H1 (cell line): ENCODE results near the gene EML4. TPM values are rescaled to one million over a fixed set of nuclear protein-coding genes. Genes with fewer than 3 reads are reported as not detected.

Experiments
- CTCF ChIA-PET: fragments of 300-600 bp; sonication (Branson Sonifier 250); formaldehyde crosslinking; loops from one replicate; lab custom pipeline; 2021; ENCODE audit not compliant: partially characterized antibody; lab: Charles Lee
- POLR2A ChIA-PET: fragments of 300-600 bp; sonication (Branson Sonifier 250); formaldehyde crosslinking; loops from one replicate; lab custom pipeline; 2021; ENCODE audit warnings: inconsistent platforms; ENCODE audit not compliant: partially characterized antibody; lab: Charles Lee
- DNase-seq, 2 experiments: peaks; one replicate each; pipeline versions ENCODE4 v3.0.0 to v3.0.0-alpha.2; 2010 to 2022; ENCODE audit warnings: low spot score in 2 of 2, low read depth in 1 of 2, mixed read lengths in 1 of 2
- FAIRE-seq: peaks from 2 replicates; lab custom pipeline; 2011; peaks lifted over from hg19 to GRCh38; lab: Jason Lieb, UNC
- H2AFZ ChIP-seq: 2 replicates; pipeline ENCODE4 v1.8.1; 2012; ENCODE audit warnings: low read length, inconsistent platforms
- H2AK5ac ChIP-seq: 2 replicates; pipeline ENCODE4 v1.6.1; 2013; ENCODE audit warnings: low read depth, low read length
- H2BK120ac ChIP-seq: replicated peaks from 2 replicates; pipeline ENCODE3; 2013; ENCODE audit warnings: low read depth, low read length, inconsistent platforms
- H2BK12ac ChIP-seq: 2 replicates; pipeline ENCODE4 v1.6.1; 2013; ENCODE audit warnings: low read depth, low read length
- H2BK15ac ChIP-seq: 2 replicates; pipeline ENCODE4 v1.6.1; 2013; ENCODE audit warnings: low read length
- H2BK20ac ChIP-seq: 2 replicates; pipeline ENCODE4 v1.6.1; 2013; ENCODE audit warnings: low read length
- H2BK5ac ChIP-seq: 2 replicates; pipeline ENCODE4 v1.6.1; 2013; ENCODE audit warnings: low read depth, low read length
- H3K14ac ChIP-seq: 2 replicates; pipeline ENCODE4 v1.6.1; 2013; ENCODE audit warnings: inconsistent platforms; ENCODE audit not compliant: insufficient read length
- H3K18ac ChIP-seq: 2 replicates; pipeline ENCODE4 v1.6.1; 2013; ENCODE audit warnings: low read length; ENCODE audit errors: extremely low read depth
- H3K23ac ChIP-seq: 2 replicates; pipeline ENCODE4 v1.6.1; 2013; ENCODE audit warnings: inconsistent platforms; ENCODE audit not compliant: insufficient read length
- H3K23me2 ChIP-seq: 2 replicates; pipeline ENCODE4 v1.6.1; 2013; ENCODE audit warnings: low read depth, low read length
- H3K27ac ChIP-seq: 2 replicates; pipeline ENCODE4 v1.6.1; 2011; ENCODE audit warnings: low read depth, low read length, inconsistent platforms
- H3K27me3 ChIP-seq, 4 experiments: replicated peaks in 1 of 4; 1 replicate in 1 of 4; 2 replicates in 3 of 4; pipeline versions ENCODE4 v1.6.1 to v1.8.1; 2011 to 2013; ENCODE audit warnings: low read length in 3 of 4, mild to moderate bottlenecking in 3 of 4, inconsistent platforms in 2 of 4, mixed read lengths in 2 of 4, moderate library complexity in 1 of 4; ENCODE audit not compliant: control insufficient read depth in 3 of 4, insufficient read depth in 3 of 4; ENCODE audit errors: extremely low read depth in 1 of 4
- H3K36me3 ChIP-seq, 4 experiments: 2 replicates each; pipeline versions ENCODE4 v1.6.1 to v1.8.1; 2011 to 2013; ENCODE audit warnings: mild to moderate bottlenecking in 4 of 4, low read length in 3 of 4, moderate library complexity in 2 of 4, control low read depth in 1 of 4, inconsistent platforms in 1 of 4; ENCODE audit not compliant: insufficient read depth in 4 of 4, control insufficient read depth in 2 of 4
- H3K4ac ChIP-seq: replicated peaks from 2 replicates; pipeline ENCODE3; 2013; ENCODE audit warnings: low read length, low read depth, mixed read lengths, inconsistent platforms; ENCODE audit not compliant: insufficient read length
- H3K4me1 ChIP-seq, 4 experiments: replicated peaks in 1 of 4; 1 replicate in 1 of 4; 2 replicates in 3 of 4; pipeline versions ENCODE4 v1.6.1 to v1.8.1; 2011 to 2013; ENCODE audit warnings: low read length in 3 of 4, inconsistent platforms in 2 of 4, mixed read lengths in 1 of 4; ENCODE audit not compliant: insufficient read depth in 4 of 4, control insufficient read depth in 3 of 4
- H3K4me2 ChIP-seq, 2 experiments: 2 replicates each; pipeline versions ENCODE4 v1.6.1 to v1.8.1; 2011 to 2013; ENCODE audit warnings: low read depth in 2 of 2, low read length in 2 of 2, control low read depth in 1 of 2, inconsistent platforms in 1 of 2, mild to moderate bottlenecking in 1 of 2; ENCODE audit not compliant: insufficient read depth in 1 of 2
- H3K4me3 ChIP-seq, 4 experiments: fragments of 200-600, 300-600 bp in 1 of 4; sonication (generic), shearing (Covaris generic), sonication (Bioruptor Twin) in 1 of 4; 2 replicates each; pipeline versions ENCODE4 v1.5.1 to v1.8.1; 2011 to 2016; ENCODE audit warnings: low read length in 4 of 4, low read depth in 3 of 4, control low read depth in 2 of 4, inconsistent platforms in 2 of 4, mild to moderate bottlenecking in 2 of 4, mixed read lengths in 1 of 4, moderate library complexity in 1 of 4; ENCODE audit not compliant: insufficient read depth in 2 of 4; ENCODE audit errors: extremely low read depth in 1 of 4
- H3K56ac ChIP-seq: replicated peaks from 2 replicates; pipeline ENCODE3; 2013; ENCODE audit warnings: low read depth, mild to moderate bottlenecking, mixed read lengths, low read length, inconsistent platforms; ENCODE audit not compliant: insufficient read length
- H3K79me1 ChIP-seq: 2 replicates; pipeline ENCODE4 v1.6.1; 2013; ENCODE audit warnings: low read depth, low read length, control low read depth
- H3K79me2 ChIP-seq, 2 experiments: 2 replicates each; pipeline versions ENCODE4 v1.6.1 to v1.8.1; 2012 to 2013; ENCODE audit warnings: low read length in 2 of 2, mild to moderate bottlenecking in 2 of 2, inconsistent platforms in 1 of 2; ENCODE audit not compliant: insufficient read depth in 2 of 2, control insufficient read depth in 1 of 2
- H3K9ac ChIP-seq, 4 experiments: replicated peaks in 1 of 4; 1 replicate in 1 of 4; 2 replicates in 3 of 4; pipeline versions ENCODE4 v1.6.1 to v1.8.1; 2011 to 2013; ENCODE audit warnings: low read depth in 3 of 4, low read length in 3 of 4, control low read depth in 2 of 4, mild to moderate bottlenecking in 2 of 4, moderate library complexity in 2 of 4, inconsistent platforms in 1 of 4; ENCODE audit errors: extremely low read depth in 1 of 4
- H3K9me3 ChIP-seq, 2 experiments: 2 replicates each; pipeline versions ENCODE4 v1.6.1 to v1.8.1; 2012 to 2013; ENCODE audit warnings: mild to moderate bottlenecking in 2 of 2, moderate library complexity in 2 of 2, control low read depth in 1 of 2, inconsistent platforms in 1 of 2, low read depth in 1 of 2, low read length in 1 of 2, mixed read lengths in 1 of 2; ENCODE audit not compliant: insufficient read depth in 2 of 2
- H4K20me1 ChIP-seq, 2 experiments: replicated peaks in 1 of 2; 2 replicates each; pipeline versions ENCODE3 to v1.8.1; 2011 to 2013; ENCODE audit warnings: inconsistent platforms in 2 of 2, low read length in 2 of 2, mild to moderate bottlenecking in 1 of 2; ENCODE audit not compliant: insufficient read depth in 2 of 2, control insufficient read depth in 1 of 2
- H4K5ac ChIP-seq: 2 replicates; pipeline ENCODE4 v1.6.1; 2013; ENCODE audit warnings: low read length, low read depth, mixed read lengths, inconsistent platforms; ENCODE audit not compliant: insufficient read length
- H4K8ac ChIP-seq: 2 replicates; pipeline ENCODE4 v1.8.0; 2013; ENCODE audit warnings: mild to moderate bottlenecking, moderate library complexity, low read length, inconsistent platforms; ENCODE audit not compliant: insufficient read depth; ENCODE audit errors: extremely low read depth
- H4K91ac ChIP-seq: replicated peaks from 2 replicates; pipeline ENCODE3; 2013; ENCODE audit warnings: low read length, mixed read lengths, inconsistent platforms; ENCODE audit not compliant: insufficient read length
- EGR1 ChIP-seq: IDR thresholded peaks from 2 replicates; pipeline ENCODE4 v1.6.1; 2011; ENCODE audit warnings: low read depth, low read length, borderline replicate concordance
- GABPA ChIP-seq: IDR thresholded peaks from 2 replicates; pipeline ENCODE4 v1.6.1; 2011; ENCODE audit warnings: mild to moderate bottlenecking, low read length, moderate library complexity, borderline replicate concordance; ENCODE audit not compliant: insufficient read depth
- JUND ChIP-seq: IDR thresholded peaks from 2 replicates; pipeline ENCODE4 v1.6.1; 2011; ENCODE audit warnings: mild to moderate bottlenecking, improper control_type of control experiment, low read length
- KDM5A ChIP-seq: fragments of 200-600 bp; IDR thresholded peaks from 2 replicates; pipeline ENCODE4 v1.7.1; 2012; ENCODE audit warnings: mild to moderate bottlenecking, low read length, inconsistent platforms, mixed read lengths
- NANOG ChIP-seq: IDR thresholded peaks from 2 replicates; pipeline ENCODE4 v1.6.1; 2011; ENCODE audit warnings: low read length, low read depth, mild to moderate bottlenecking, inconsistent platforms; ENCODE audit not compliant: insufficient read depth, poor library complexity, severe bottlenecking
- NRF1 ChIP-seq: IDR thresholded peaks from 2 replicates; pipeline ENCODE4 v1.6.1; 2011; ENCODE audit warnings: mild to moderate bottlenecking, low read depth, low read length, improper control_type of control experiment
- SP1 ChIP-seq: IDR thresholded peaks from 2 replicates; pipeline ENCODE4 v1.6.1; 2011; ENCODE audit warnings: low read depth, low read length
- SP2 ChIP-seq: IDR thresholded peaks from 2 replicates; pipeline ENCODE4 v1.6.1; 2012; ENCODE audit warnings: mild to moderate bottlenecking, low read length, inconsistent platforms
- TAF7 ChIP-seq: optimal IDR thresholded peaks from 2 replicates; pipeline ENCODE3; 2011; ENCODE audit warnings: low read depth, mild to moderate bottlenecking, inconsistent platforms, low read length, moderate library complexity, borderline replicate concordance
- YY1 ChIP-seq: IDR thresholded peaks from 2 replicates; pipeline ENCODE4 v1.6.1; 2011; ENCODE audit warnings: low read depth, mild to moderate bottlenecking, low read length
- WGBS, 2 experiments: shearing (Covaris generic) in 1 of 2; methylation state at CpG; one replicate each; pipeline versions ENCODE4 v1.1.6 to v1.1.7; 2013 to 2015; ENCODE audit warnings: low lambda C conversion rate in 2 of 2, mixed read lengths in 2 of 2, inconsistent platforms in 1 of 2, low coverage in 1 of 2, missing lambda C conversion rate in 1 of 2; ENCODE audit not compliant: insufficient replicate concordance in 2 of 2, insufficient coverage in 1 of 2, insufficient read length in 1 of 2; ENCODE audit errors: extremely low coverage in 1 of 2, missing lambda C conversion rate in 1 of 2; 5-methylcytosine and 5-hydroxymethylcytosine counted together
- polyA plus RNA-seq, 7 experiments: library from polyadenylated mRNA; depleted of rRNA in 3 of 7; stranded (reverse) in 5 of 7; unstranded in 2 of 7; fragments of >200 nt in 5 of 7; fragments of 200-250 nt in 2 of 7; gene quantifications; 1 replicate in 5 of 7; 2 replicates in 1 of 7; 4 replicates in 1 of 7; pipeline versions ENCODE4 v1.2.1 to v1.2.3, GENCODE V29; 2011 to 2013; ENCODE audit warnings: missing spikeins in 2 of 7, mixed read lengths in 2 of 7
- total RNA-seq: library from RNA; stranded (reverse); fragmentation: NEBNext Ultra II Directional; extraction: Animal tissue kit (Norgen Biotek cat#: 25700); gene quantifications from 2 replicates; pipeline ENCODE4 v1.2.1, GENCODE V29; 2021
- TF ChIP-seq, protein P1 (sequence below): IDR thresholded peaks from 2 replicates; pipeline ENCODE4 v1.6.1; 2012; ENCODE audit warnings: inconsistent platforms
- TF ChIP-seq, protein P2 (sequence below), 3 experiments: IDR thresholded peaks; 1 replicate in 2 of 3; 2 replicates in 1 of 3; pipeline versions ENCODE4 v1.5.1 to v1.6.1; 2011; ENCODE audit warnings: low read length in 3 of 3, mild to moderate bottlenecking in 3 of 3, inconsistent platforms in 2 of 3, low read depth in 1 of 3, moderate library complexity in 1 of 3; ENCODE audit not compliant: insufficient read depth in 1 of 3; ENCODE audit errors: control extremely low read depth in 1 of 3

EML4 gene
- total and polyA plus RNA-seq, 2 of the 8 experiments (the other 6 are each of a cell fraction or from before 2014, with no cell fraction given): 50.1 to 104 TPM

DNA sequence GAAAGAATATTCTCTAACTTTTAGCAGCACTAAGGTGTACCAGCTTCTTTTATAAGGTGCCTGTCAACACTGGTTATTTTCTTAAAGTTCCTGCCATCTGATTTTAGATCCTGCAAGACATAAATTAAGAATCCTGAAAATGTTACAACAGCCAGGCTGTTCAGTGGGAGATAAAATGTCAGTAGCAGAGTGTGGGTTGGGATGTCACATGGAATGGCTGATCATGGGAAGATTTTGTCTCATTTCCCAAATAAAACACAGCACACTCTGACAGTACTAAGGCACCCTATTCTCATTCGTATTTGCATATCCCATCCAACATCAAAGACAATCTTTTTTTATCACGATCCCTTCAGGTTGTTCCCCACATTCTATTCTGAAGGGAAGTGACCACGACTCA, 194.3 kb downstream of the EML4 start:
- no peak overlapping the region for H3K23ac ChIP-seq
- H3K27ac ChIP-seq: no peak overlapping the region
- no peaks in the 10 kb centered on the region for H3K36me3 ChIP-seq
- H3K79me1 ChIP-seq: no peaks in the 10 kb centered on the region; the same call in 1 of the 2 replicates
- H2BK5ac ChIP-seq: no peak overlapping the region
- H3K4me3 ChIP-seq: no peak overlapping the region
- no peak overlapping the region for H2AFZ ChIP-seq
- ChIA-PET CTCF (interaction anchor here (0.7 to 1.7 kb wide), 2 partner anchors 9 to 188 kb away, joined by 3 to 7 read pairs; no protein-coding TSS in a partner anchor), POLR2A (no interaction called here)
- H3K4me1 ChIP-seq: peaks cover 0 to 6% (median 2%) of the 10 kb centered on the region in 4 experiments; a peak in 3 of 7 replicates
- no peak overlapping the region for H2BK20ac ChIP-seq
- no peak overlapping the region for H3K56ac ChIP-seq
- H4K5ac ChIP-seq: no peak overlapping the region
- no peak overlapping the region for H3K18ac ChIP-seq
- H3K9ac ChIP-seq: no peak overlapping the region
- no peaks in the 10 kb centered on the region for H3K27me3 ChIP-seq
- no peak overlapping the region for H2BK15ac ChIP-seq
- no peak overlapping the region for H3K4me2 ChIP-seq
- H3K14ac ChIP-seq: no peak overlapping the region
- no peaks in the 10 kb centered on the region for H3K9me3 ChIP-seq
- peaks cover 0 to 11% of the 10 kb centered on the region in 2 experiments for H4K20me1 ChIP-seq
- H2BK120ac ChIP-seq: no peak overlapping the region
- FAIRE-seq (no peak), DNase-seq (no peak)
- no peak overlapping the region for H2AK5ac ChIP-seq
- H2BK12ac ChIP-seq: no peak overlapping the region
- H3K23me2 ChIP-seq: peaks cover 6% of the 10 kb centered on the region
- peaks cover 16 to 25% of the 10 kb centered on the region in 2 experiments for H3K79me2 ChIP-seq
- no peak overlapping the region for H4K91ac ChIP-seq
- WGBS, 2 experiments: 93% methylated on average over 3 of the region's 3 CpGs; no CpG with 5 or more reads in 1 of the 2 experiments
- H4K8ac ChIP-seq: no peak overlapping the region
- H3K4ac ChIP-seq: no peak overlapping the region
- no peak for TF ChIP-seq NRF1
- TF ChIP-seq, protein P1, sequence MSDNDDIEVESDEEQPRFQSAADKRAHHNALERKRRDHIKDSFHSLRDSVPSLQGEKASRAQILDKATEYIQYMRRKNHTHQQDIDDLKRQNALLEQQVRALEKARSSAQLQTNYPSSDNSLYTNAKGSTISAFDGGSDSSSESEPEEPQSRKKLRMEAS: no peak
- no peak for TF ChIP-seq EGR1
- no peak for TF ChIP-seq NANOG
- TF ChIP-seq, protein P2, sequence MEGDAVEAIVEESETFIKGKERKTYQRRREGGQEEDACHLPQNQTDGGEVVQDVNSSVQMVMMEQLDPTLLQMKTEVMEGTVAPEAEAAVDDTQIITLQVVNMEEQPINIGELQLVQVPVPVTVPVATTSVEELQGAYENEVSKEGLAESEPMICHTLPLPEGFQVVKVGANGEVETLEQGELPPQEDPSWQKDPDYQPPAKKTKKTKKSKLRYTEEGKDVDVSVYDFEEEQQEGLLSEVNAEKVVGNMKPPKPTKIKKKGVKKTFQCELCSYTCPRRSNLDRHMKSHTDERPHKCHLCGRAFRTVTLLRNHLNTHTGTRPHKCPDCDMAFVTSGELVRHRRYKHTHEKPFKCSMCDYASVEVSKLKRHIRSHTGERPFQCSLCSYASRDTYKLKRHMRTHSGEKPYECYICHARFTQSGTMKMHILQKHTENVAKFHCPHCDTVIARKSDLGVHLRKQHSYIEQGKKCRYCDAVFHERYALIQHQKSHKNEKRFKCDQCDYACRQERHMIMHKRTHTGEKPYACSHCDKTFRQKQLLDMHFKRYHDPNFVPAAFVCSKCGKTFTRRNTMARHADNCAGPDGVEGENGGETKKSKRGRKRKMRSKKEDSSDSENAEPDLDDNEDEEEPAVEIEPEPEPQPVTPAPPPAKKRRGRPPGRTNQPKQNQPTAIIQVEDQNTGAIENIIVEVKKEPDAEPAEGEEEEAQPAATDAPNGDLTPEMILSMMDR (IDR thresholded peaks at IDR 0.05; ENCODE audit: control extremely low read depth in 1 of 3, insufficient read depth in 1 of 3, low read depth in 1 of 3, low read length in 3 of 3): no peak
- TF ChIP-seq TAF7: no peak
- no peak for TF ChIP-seq YY1
- no peak for TF ChIP-seq GABPA
- no peak for TF ChIP-seq SP2
- TF ChIP-seq JUND: no peak
- no peak for TF ChIP-seq KDM5A
- TF ChIP-seq SP1: no peak
